ENCODE measurements around the gene MPO. TPM values are rescaled to one million over a fixed set of nuclear protein-coding genes. Genes with fewer than 3 reads are reported as not detected.

Gene MPO
- total RNA-seq, 1 experiment from 2014 or later: not detected

DNA sequence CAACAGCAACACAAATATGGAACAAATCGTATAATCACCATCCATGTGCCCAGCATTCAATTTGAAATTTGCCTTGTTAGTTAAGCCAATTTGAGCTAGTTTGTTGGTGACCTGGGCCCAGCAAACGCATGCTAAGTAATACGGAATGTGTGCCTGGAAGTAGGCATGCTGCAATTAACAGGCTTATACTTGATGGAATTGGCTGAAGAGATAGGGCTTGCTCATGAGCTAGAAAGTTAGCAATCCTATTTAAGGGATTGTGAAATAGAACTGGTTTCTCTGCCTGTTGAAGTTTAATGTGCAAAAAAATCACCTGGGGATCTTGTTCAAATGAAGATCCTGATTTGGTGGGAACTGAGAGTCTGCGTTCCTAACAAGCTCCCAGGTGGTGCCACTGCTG lies 50.9 kb downstream of the MPO start:
- ATAC-seq (no peak), DNase-seq (ENCODE audit: low read depth, low spot score) (no peak)
- ChIA-PET RAD21 (ENCODE audit: low non-redundant PET in 1 of 2, low total read pairs in 2 of 2, uncharacterized antibody in 2 of 2, unreplicated experiment in 2 of 2) (no interaction called here), CTCF (interaction anchor here (0.7 to 1.4 kb wide), 2 partner anchors 9 to 10 kb away, joined by 3 read pairs; no protein-coding TSS in a partner anchor), POLR2A (no interaction called here)
- H4K20me1 ChIP-seq (ENCODE audit: insufficient read depth): no peaks in the 10 kb centered on the region
- H3K79me2 ChIP-seq (ENCODE audit: insufficient read depth, low read length): no peaks in the 10 kb centered on the region
- no peaks in the 10 kb centered on the region for H3K9me2 ChIP-seq (ENCODE audit: insufficient read depth)
- no peak overlapping the region for H3K27ac ChIP-seq (ENCODE audit: low read depth, low read length)
- H3K4me1 ChIP-seq (ENCODE audit: control insufficient read depth in 1 of 2, insufficient read depth in 2 of 2, low read length in 2 of 2): peaks cover 0 to 8% of the 10 kb centered on the region in 2 experiments; a peak in 1 of 4 replicates
- H3K27me3 ChIP-seq (ENCODE audit: insufficient read depth, low read length): peaks cover 9% of the 10 kb centered on the region
- no peak for TF ChIP-seq ATF3 (IDR thresholded peaks at IDR 0.05)
- TF ChIP-seq ZBTB33 (IDR thresholded peaks at IDR 0.05; ENCODE audit: extremely low read depth, insufficient replicate concordance, low read length): no peak
- no peak for TF ChIP-seq CEBPB (IDR thresholded peaks at IDR 0.05; ENCODE audit: low read depth)
- no peak for TF ChIP-seq SIN3A (IDR thresholded peaks at IDR 0.05; ENCODE audit: low read depth)
- H3K9ac ChIP-seq (ENCODE audit: low read length): no peak overlapping the region
- H3K4me2 ChIP-seq (ENCODE audit: low read length): no peak overlapping the region
- no peaks in the 10 kb centered on the region for H3K9me3 ChIP-seq (ENCODE audit: control insufficient read depth in 1 of 2, insufficient read depth in 1 of 2, low read depth in 1 of 2, low read length in 2 of 2)
- no peak overlapping the region for H3K4me3 ChIP-seq (replicated peaks in 1 of 2; ENCODE audit: low read depth in 1 of 2, low read length in 2 of 2)
- no TSS peak for BruUV-seq (replicated peaks)
- H2AFZ ChIP-seq (ENCODE audit: low read depth, low read length, poor library complexity, severe bottlenecking): no peak overlapping the region
- intact Hi-C loops (cut with micrococcal nuclease): no loop called here
- no peaks in the 10 kb centered on the region for H3K36me3 ChIP-seq (ENCODE audit: control insufficient read depth in 1 of 2, insufficient read depth in 2 of 2, low read length in 2 of 2)

DNA sequence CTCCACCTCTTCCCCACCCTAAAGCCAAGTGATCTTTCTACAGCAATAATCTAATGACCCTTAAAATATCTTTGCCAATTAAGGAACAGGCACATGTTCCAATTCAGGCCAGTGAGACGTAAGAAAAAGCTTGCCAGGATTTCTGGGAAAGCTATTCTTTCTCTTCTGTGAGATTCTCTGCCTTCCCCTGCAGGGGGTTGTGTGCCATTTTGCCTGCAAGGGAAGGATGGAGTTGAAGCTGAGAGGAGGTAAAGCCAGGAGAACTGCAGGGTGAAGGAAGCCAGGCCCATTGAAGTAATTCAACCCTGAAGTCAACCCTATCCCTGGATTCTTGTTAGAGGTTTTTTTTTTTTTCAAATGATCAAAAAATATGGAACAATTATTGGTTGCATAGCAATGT lies 51.4 kb downstream of the MPO start:
- Histone ChIP-seq H3K9ac (ENCODE audit: low read length) (no peak overlapping the region), H3K4me1 (ENCODE audit: control insufficient read depth in 1 of 2, insufficient read depth in 2 of 2, low read length in 2 of 2) (peaks cover 2 to 11% of the 10 kb centered on the region in 2 experiments; a peak in 3 of 4 replicates), H3K27me3 (ENCODE audit: insufficient read depth, low read length) (peaks cover 4% of the 10 kb centered on the region), H3K27ac (ENCODE audit: low read depth, low read length) (no peak overlapping the region), H3K4me2 (ENCODE audit: low read length) (no peak overlapping the region), H3K79me2 (ENCODE audit: insufficient read depth, low read length) (no peaks in the 10 kb centered on the region), H3K9me2 (ENCODE audit: insufficient read depth) (no peaks in the 10 kb centered on the region), H3K4me3 (replicated peaks in 1 of 2; ENCODE audit: low read depth in 1 of 2, low read length in 2 of 2) (no peak overlapping the region), H2AFZ (ENCODE audit: low read depth, low read length, poor library complexity, severe bottlenecking) (no peak overlapping the region), H3K36me3 (ENCODE audit: control insufficient read depth in 1 of 2, insufficient read depth in 2 of 2, low read length in 2 of 2) (no peaks in the 10 kb centered on the region), H4K20me1 (ENCODE audit: insufficient read depth) (no peaks in the 10 kb centered on the region), H3K9me3 (ENCODE audit: control insufficient read depth in 1 of 2, insufficient read depth in 1 of 2, low read depth in 1 of 2, low read length in 2 of 2) (no peaks in the 10 kb centered on the region)
- ATAC-seq (no peak), DNase-seq (ENCODE audit: low read depth, low spot score) (no peak)
- BruUV-seq (replicated peaks): no TSS peak
- TF ChIP-seq ELF1 (IDR thresholded peaks at IDR 0.05; ENCODE audit: borderline replicate concordance, low read depth) (no peak), POLR2A (IDR thresholded peaks at IDR 0.05; ENCODE audit: borderline replicate concordance, extremely low read depth, insufficient read depth, insufficient read length) (no peak), EZH2phosphoT487 (IDR thresholded peaks at IDR 0.05; ENCODE audit: borderline replicate concordance) (no peak)
- ChIA-PET CTCF (interaction anchor here (0.7 to 1.4 kb wide), 2 partner anchors 7 to 10 kb away, joined by 3 read pairs; no protein-coding TSS in a partner anchor), RAD21 (ENCODE audit: low non-redundant PET in 1 of 2, low total read pairs in 2 of 2, uncharacterized antibody in 2 of 2, unreplicated experiment in 2 of 2) (no interaction called here), POLR2A (no interaction called here)
- intact Hi-C loops (cut with micrococcal nuclease): no loop called here
